Embryonic facial prominence (tissue), 1 donor: ENCODE measurements around the gene E2F4.

ENCODE experiments used
- DNase-seq: peaks from one replicate; pipeline ENCODE4 v3.0.0-alpha.2; 2016; ENCODE audit errors: extremely low spot score

The E2F4 gene

GRCh38 chr16:67157892-67158635, 33.9 kb upstream of the E2F4 start:
- no peak for DNase-seq

- no peak for DNase-seq
Measured at GRCh38 chr16:67158637-67159600, 33.0 kb upstream of the E2F4 start.

- DNase-seq: no peak
Measured at GRCh38 chr16:67161595-67162058, 30.3 kb upstream of the E2F4 start.

- no peak for DNase-seq
Measured at GRCh38 chr16:67162506-67163163, 29.3 kb upstream of the E2F4 start.

GRCh38 chr16:67163164-67163998, 28.6 kb upstream of the E2F4 start:
- no peak for DNase-seq

- no peak for DNase-seq
Measured at GRCh38 chr16:67163999-67164558, 27.9 kb upstream of the E2F4 start.

- no peak for DNase-seq
Measured at GRCh38 chr16:67164599-67165061, 27.3 kb upstream of the E2F4 start, which contains the start of gene HSF4. Gene HSF4, plus strand, starts transcription at chr16:67164745. Its CDS starts 67 bp downstream, at chr16:67164812.

GRCh38 chr16:67165121-67166078, 26.6 kb upstream of the E2F4 start:
- DNase-seq: no peak

- no peak for DNase-seq
Measured at GRCh38 chr16:67166110-67166547, 25.8 kb upstream of the E2F4 start.

GRCh38 chr16:67166598-67167168, 25.3 kb upstream of the E2F4 start:
- no peak for DNase-seq

- no peak for DNase-seq
Measured at GRCh38 chr16:67167588-67167987, 24.4 kb upstream of the E2F4 start.

GRCh38 chr16:67169011-67169451, 22.9 kb upstream of the E2F4 start:
- DNase-seq: no peak

GRCh38 chr16:67169642-67170167, 22.2 kb upstream of the E2F4 start:
- DNase-seq: no peak

GRCh38 chr16:67170168-67170948, 21.6 kb upstream of the E2F4 start, which contains the start of gene NOL3:
Gene NOL3, plus strand, starts transcription at chr16:67170538.
- DNase-seq: no peak

GRCh38 chr16:67170949-67171649, 20.9 kb upstream of the E2F4 start:
- DNase-seq: no peak

- DNase-seq: no peak
Measured at GRCh38 chr16:67173323-67173722, 18.6 kb upstream of the E2F4 start.
